Testis (tissue), 2 donors: ENCODE data around the gene EEF1G.

Experiments
- CTCF ChIP-seq, 3 experiments: fragments of 450-650 bp in 2 of 3; fragments of 200-600 bp in 1 of 3; sonication (generic) in 1 of 3; IDR thresholded peaks; one replicate each; pipeline ENCODE4 v1.5.1; 2016 to 2019; ENCODE audit warnings: antibody characterized with exemption in 3 of 3, mild to moderate bottlenecking in 2 of 3, moderate library complexity in 1 of 3
- POLR2A ChIP-seq: fragments of 450-650 bp; IDR thresholded peaks from one replicate; pipeline ENCODE4 v1.6.1; 2017; ENCODE audit warnings: antibody characterized with exemption, mild to moderate bottlenecking, moderate library complexity

- no peak for TF ChIP-seq POLR2A
- no peak for TF ChIP-seq CTCF (IDR thresholded peaks at IDR 0.05)
Measured at GRCh38 chr11:62580959-62581715, 7.4 kb upstream of the EEF1G start.
